H1 (cell line): ENCODE data around the gene CDH2. TPM values are rescaled to one million over a fixed set of nuclear protein-coding genes. Genes with fewer than 3 reads are reported as not detected.

Experiments used
- CTCF ChIA-PET: fragments of 300-600 bp; sonication (Branson Sonifier 250); formaldehyde crosslinking; loops from one replicate; lab custom pipeline; 2021; ENCODE audit not compliant: partially characterized antibody; lab: Charles Lee
- POLR2A ChIA-PET: fragments of 300-600 bp; sonication (Branson Sonifier 250); formaldehyde crosslinking; loops from one replicate; lab custom pipeline; 2021; ENCODE audit warnings: inconsistent platforms; ENCODE audit not compliant: partially characterized antibody; lab: Charles Lee
- DNase-seq, 2 experiments: peaks; one replicate each; pipeline versions ENCODE4 v3.0.0 to v3.0.0-alpha.2; 2010 to 2022; ENCODE audit warnings: low spot score in 2 of 2, low read depth in 1 of 2, mixed read lengths in 1 of 2
- FAIRE-seq: peaks from 2 replicates; lab custom pipeline; 2011; peaks lifted over from hg19 to GRCh38; lab: Jason Lieb, UNC
- H2AFZ ChIP-seq: 2 replicates; pipeline ENCODE4 v1.8.1; 2012; ENCODE audit warnings: low read length, inconsistent platforms
- H2AK5ac ChIP-seq: 2 replicates; pipeline ENCODE4 v1.6.1; 2013; ENCODE audit warnings: low read depth, low read length
- H2BK120ac ChIP-seq: replicated peaks from 2 replicates; pipeline ENCODE3; 2013; ENCODE audit warnings: low read depth, low read length, inconsistent platforms
- H2BK12ac ChIP-seq: 2 replicates; pipeline ENCODE4 v1.6.1; 2013; ENCODE audit warnings: low read depth, low read length
- H2BK15ac ChIP-seq: 2 replicates; pipeline ENCODE4 v1.6.1; 2013; ENCODE audit warnings: low read length
- H2BK20ac ChIP-seq: 2 replicates; pipeline ENCODE4 v1.6.1; 2013; ENCODE audit warnings: low read length
- H2BK5ac ChIP-seq: 2 replicates; pipeline ENCODE4 v1.6.1; 2013; ENCODE audit warnings: low read depth, low read length
- H3K14ac ChIP-seq: 2 replicates; pipeline ENCODE4 v1.6.1; 2013; ENCODE audit warnings: inconsistent platforms; ENCODE audit not compliant: insufficient read length
- H3K18ac ChIP-seq: 2 replicates; pipeline ENCODE4 v1.6.1; 2013; ENCODE audit warnings: low read length; ENCODE audit errors: extremely low read depth
- H3K23ac ChIP-seq: 2 replicates; pipeline ENCODE4 v1.6.1; 2013; ENCODE audit warnings: inconsistent platforms; ENCODE audit not compliant: insufficient read length
- H3K23me2 ChIP-seq: 2 replicates; pipeline ENCODE4 v1.6.1; 2013; ENCODE audit warnings: low read depth, low read length
- H3K27ac ChIP-seq: 2 replicates; pipeline ENCODE4 v1.6.1; 2011; ENCODE audit warnings: low read depth, low read length, inconsistent platforms
- H3K27me3 ChIP-seq, 4 experiments: replicated peaks in 1 of 4; 1 replicate in 1 of 4; 2 replicates in 3 of 4; pipeline versions ENCODE4 v1.6.1 to v1.8.1; 2011 to 2013; ENCODE audit warnings: low read length in 3 of 4, mild to moderate bottlenecking in 3 of 4, inconsistent platforms in 2 of 4, mixed read lengths in 2 of 4, moderate library complexity in 1 of 4; ENCODE audit not compliant: control insufficient read depth in 3 of 4, insufficient read depth in 3 of 4; ENCODE audit errors: extremely low read depth in 1 of 4
- H3K36me3 ChIP-seq, 4 experiments: 2 replicates each; pipeline versions ENCODE4 v1.6.1 to v1.8.1; 2011 to 2013; ENCODE audit warnings: mild to moderate bottlenecking in 4 of 4, low read length in 3 of 4, moderate library complexity in 2 of 4, control low read depth in 1 of 4, inconsistent platforms in 1 of 4; ENCODE audit not compliant: insufficient read depth in 4 of 4, control insufficient read depth in 2 of 4
- H3K4ac ChIP-seq: replicated peaks from 2 replicates; pipeline ENCODE3; 2013; ENCODE audit warnings: low read length, low read depth, mixed read lengths, inconsistent platforms; ENCODE audit not compliant: insufficient read length
- H3K4me1 ChIP-seq, 4 experiments: replicated peaks in 1 of 4; 1 replicate in 1 of 4; 2 replicates in 3 of 4; pipeline versions ENCODE4 v1.6.1 to v1.8.1; 2011 to 2013; ENCODE audit warnings: low read length in 3 of 4, inconsistent platforms in 2 of 4, mixed read lengths in 1 of 4; ENCODE audit not compliant: insufficient read depth in 4 of 4, control insufficient read depth in 3 of 4
- H3K4me2 ChIP-seq, 2 experiments: 2 replicates each; pipeline versions ENCODE4 v1.6.1 to v1.8.1; 2011 to 2013; ENCODE audit warnings: low read depth in 2 of 2, low read length in 2 of 2, control low read depth in 1 of 2, inconsistent platforms in 1 of 2, mild to moderate bottlenecking in 1 of 2; ENCODE audit not compliant: insufficient read depth in 1 of 2
- H3K4me3 ChIP-seq, 4 experiments: fragments of 200-600, 300-600 bp in 1 of 4; sonication (generic), shearing (Covaris generic), sonication (Bioruptor Twin) in 1 of 4; 2 replicates each; pipeline versions ENCODE4 v1.5.1 to v1.8.1; 2011 to 2016; ENCODE audit warnings: low read length in 4 of 4, low read depth in 3 of 4, control low read depth in 2 of 4, inconsistent platforms in 2 of 4, mild to moderate bottlenecking in 2 of 4, mixed read lengths in 1 of 4, moderate library complexity in 1 of 4; ENCODE audit not compliant: insufficient read depth in 2 of 4; ENCODE audit errors: extremely low read depth in 1 of 4
- H3K56ac ChIP-seq: replicated peaks from 2 replicates; pipeline ENCODE3; 2013; ENCODE audit warnings: low read depth, mild to moderate bottlenecking, mixed read lengths, low read length, inconsistent platforms; ENCODE audit not compliant: insufficient read length
- H3K79me1 ChIP-seq: 2 replicates; pipeline ENCODE4 v1.6.1; 2013; ENCODE audit warnings: low read depth, low read length, control low read depth
- H3K79me2 ChIP-seq, 2 experiments: 2 replicates each; pipeline versions ENCODE4 v1.6.1 to v1.8.1; 2012 to 2013; ENCODE audit warnings: low read length in 2 of 2, mild to moderate bottlenecking in 2 of 2, inconsistent platforms in 1 of 2; ENCODE audit not compliant: insufficient read depth in 2 of 2, control insufficient read depth in 1 of 2
- H3K9ac ChIP-seq, 4 experiments: replicated peaks in 1 of 4; 1 replicate in 1 of 4; 2 replicates in 3 of 4; pipeline versions ENCODE4 v1.6.1 to v1.8.1; 2011 to 2013; ENCODE audit warnings: low read depth in 3 of 4, low read length in 3 of 4, control low read depth in 2 of 4, mild to moderate bottlenecking in 2 of 4, moderate library complexity in 2 of 4, inconsistent platforms in 1 of 4; ENCODE audit errors: extremely low read depth in 1 of 4
- H3K9me3 ChIP-seq, 2 experiments: 2 replicates each; pipeline versions ENCODE4 v1.6.1 to v1.8.1; 2012 to 2013; ENCODE audit warnings: mild to moderate bottlenecking in 2 of 2, moderate library complexity in 2 of 2, control low read depth in 1 of 2, inconsistent platforms in 1 of 2, low read depth in 1 of 2, low read length in 1 of 2, mixed read lengths in 1 of 2; ENCODE audit not compliant: insufficient read depth in 2 of 2
- H4K20me1 ChIP-seq, 2 experiments: replicated peaks in 1 of 2; 2 replicates each; pipeline versions ENCODE3 to v1.8.1; 2011 to 2013; ENCODE audit warnings: inconsistent platforms in 2 of 2, low read length in 2 of 2, mild to moderate bottlenecking in 1 of 2; ENCODE audit not compliant: insufficient read depth in 2 of 2, control insufficient read depth in 1 of 2
- H4K5ac ChIP-seq: 2 replicates; pipeline ENCODE4 v1.6.1; 2013; ENCODE audit warnings: low read length, low read depth, mixed read lengths, inconsistent platforms; ENCODE audit not compliant: insufficient read length
- H4K8ac ChIP-seq: 2 replicates; pipeline ENCODE4 v1.8.0; 2013; ENCODE audit warnings: mild to moderate bottlenecking, moderate library complexity, low read length, inconsistent platforms; ENCODE audit not compliant: insufficient read depth; ENCODE audit errors: extremely low read depth
- H4K91ac ChIP-seq: replicated peaks from 2 replicates; pipeline ENCODE3; 2013; ENCODE audit warnings: low read length, mixed read lengths, inconsistent platforms; ENCODE audit not compliant: insufficient read length
- ATF2 ChIP-seq: IDR thresholded peaks from 2 replicates; pipeline ENCODE4 v1.6.1; 2012; ENCODE audit warnings: low read length, inconsistent platforms
- BACH1 ChIP-seq: IDR thresholded peaks from 2 replicates; pipeline ENCODE4 v1.6.1; 2012; ENCODE audit warnings: low read length, improper control_type of control experiment
- EZH2 ChIP-seq: fragments of 200-600 bp; sonication (generic); IDR thresholded peaks from 2 replicates; pipeline ENCODE4 v1.7.1; 2012; ENCODE audit warnings: low read depth, mild to moderate bottlenecking, moderate library complexity, low read length, inconsistent platforms; ENCODE audit not compliant: severe bottlenecking
- KDM5A ChIP-seq: fragments of 200-600 bp; IDR thresholded peaks from 2 replicates; pipeline ENCODE4 v1.7.1; 2012; ENCODE audit warnings: mild to moderate bottlenecking, low read length, inconsistent platforms, mixed read lengths
- POLR2AphosphoS5 ChIP-seq: IDR thresholded peaks from 2 replicates; pipeline ENCODE4 v1.6.1; 2011; ENCODE audit warnings: low read depth, low read length
- RXRA ChIP-seq: IDR thresholded peaks from 2 replicates; pipeline ENCODE4 v1.6.1; 2011; ENCODE audit warnings: low read depth, mild to moderate bottlenecking, low read length, moderate library complexity; ENCODE audit not compliant: insufficient read depth
- SP2 ChIP-seq: IDR thresholded peaks from 2 replicates; pipeline ENCODE4 v1.6.1; 2012; ENCODE audit warnings: mild to moderate bottlenecking, low read length, inconsistent platforms
- SRF ChIP-seq: IDR thresholded peaks from 2 replicates; pipeline ENCODE4 v1.6.1; 2011; ENCODE audit warnings: mild to moderate bottlenecking, low read depth, low read length, moderate library complexity
- SUZ12 ChIP-seq: fragments of 200-600 bp; sonication (generic); IDR thresholded peaks from 2 replicates; pipeline ENCODE4 v1.6.1; 2012; ENCODE audit warnings: mild to moderate bottlenecking, inconsistent platforms, low read length, moderate library complexity, mixed read lengths
- TCF12 ChIP-seq: IDR thresholded peaks from 2 replicates; pipeline ENCODE4 v1.6.1; 2011; ENCODE audit warnings: low read depth, mild to moderate bottlenecking, low read length
- YY1 ChIP-seq: IDR thresholded peaks from 2 replicates; pipeline ENCODE4 v1.6.1; 2011; ENCODE audit warnings: low read depth, mild to moderate bottlenecking, low read length
- ZNF274 ChIP-seq: IDR thresholded peaks from 2 replicates; pipeline ENCODE4 v1.7.0; 2012; ENCODE audit warnings: low read length, borderline replicate concordance; ENCODE audit errors: extremely low read depth
- WGBS, 2 experiments: shearing (Covaris generic) in 1 of 2; methylation state at CpG; one replicate each; pipeline versions ENCODE4 v1.1.6 to v1.1.7; 2013 to 2015; ENCODE audit warnings: low lambda C conversion rate in 2 of 2, mixed read lengths in 2 of 2, inconsistent platforms in 1 of 2, low coverage in 1 of 2, missing lambda C conversion rate in 1 of 2; ENCODE audit not compliant: insufficient replicate concordance in 2 of 2, insufficient coverage in 1 of 2, insufficient read length in 1 of 2; ENCODE audit errors: extremely low coverage in 1 of 2, missing lambda C conversion rate in 1 of 2; 5-methylcytosine and 5-hydroxymethylcytosine counted together
- polyA plus RNA-seq, 7 experiments: library from polyadenylated mRNA; depleted of rRNA in 3 of 7; stranded (reverse) in 5 of 7; unstranded in 2 of 7; fragments of >200 nt in 5 of 7; fragments of 200-250 nt in 2 of 7; gene quantifications; 1 replicate in 5 of 7; 2 replicates in 1 of 7; 4 replicates in 1 of 7; pipeline versions ENCODE4 v1.2.1 to v1.2.3, GENCODE V29; 2011 to 2013; ENCODE audit warnings: missing spikeins in 2 of 7, mixed read lengths in 2 of 7
- total RNA-seq: library from RNA; stranded (reverse); fragmentation: NEBNext Ultra II Directional; extraction: Animal tissue kit (Norgen Biotek cat#: 25700); gene quantifications from 2 replicates; pipeline ENCODE4 v1.2.1, GENCODE V29; 2021
- TF ChIP-seq, protein P1 (sequence below): IDR thresholded peaks from 2 replicates; pipeline ENCODE4 v1.6.1; 2012; ENCODE audit warnings: inconsistent platforms

The CDH2 gene
- total and polyA plus RNA-seq, 2 of the 8 experiments (the other 6 are each of a cell fraction or from before 2014, with no cell fraction given) = 15.0 to 56.5 TPM

- H3K4me1 ChIP-seq = no peaks in the 10 kb centered on the region
- no peak overlapping the region for H2BK20ac ChIP-seq
- no peak for DNase-seq
- H3K23me2 ChIP-seq = no peaks in the 10 kb centered on the region
- no peak overlapping the region for H3K23ac ChIP-seq
- H4K20me1 ChIP-seq = no peaks in the 10 kb centered on the region
- H3K9me3 ChIP-seq = no peaks in the 10 kb centered on the region
- no peak overlapping the region for H2AK5ac ChIP-seq
- no peak overlapping the region for H2AFZ ChIP-seq
- H3K27me3 ChIP-seq = no peaks in the 10 kb centered on the region
- no peak overlapping the region for H3K14ac ChIP-seq
- H3K27ac ChIP-seq = no peak overlapping the region
- no peak for FAIRE-seq
- H3K18ac ChIP-seq = no peak overlapping the region
- H3K4me3 ChIP-seq = no peak overlapping the region
- H2BK12ac ChIP-seq = no peak overlapping the region
- no peak overlapping the region for H3K56ac ChIP-seq
- no peak overlapping the region for H4K91ac ChIP-seq
- no peaks in the 10 kb centered on the region for H3K79me1 ChIP-seq
- no peak overlapping the region for H2BK5ac ChIP-seq
- CTCF ChIA-PET = no interaction called here
- H4K5ac ChIP-seq = no peak overlapping the region
- POLR2A ChIA-PET = no interaction called here
- WGBS, 2 experiments = 94% methylated on average over 5 of the region's 5 CpGs; no CpG with 5 or more reads in 1 of the 2 experiments
- H4K8ac ChIP-seq = no peak overlapping the region
- no peak overlapping the region for H2BK120ac ChIP-seq
- no peak overlapping the region for H3K4me2 ChIP-seq
- no peak overlapping the region for H2BK15ac ChIP-seq
- no peaks in the 10 kb centered on the region for H3K79me2 ChIP-seq
- H3K4ac ChIP-seq = no peak overlapping the region
- H3K9ac ChIP-seq = no peak overlapping the region
- H3K36me3 ChIP-seq = no peaks in the 10 kb centered on the region
- TF ChIP-seq SRF = no peak
- TF ChIP-seq SUZ12 = no peak
- TF ChIP-seq BACH1 = no peak
- TF ChIP-seq SP2 = no peak
- no peak for TF ChIP-seq EZH2
- no peak for TF ChIP-seq RXRA
- TF ChIP-seq KDM5A = no peak
- TF ChIP-seq ZNF274 = no peak
- no peak for TF ChIP-seq YY1
- no peak for TF ChIP-seq ATF2
- TF ChIP-seq POLR2AphosphoS5 = no peak
- TF ChIP-seq, protein P1, sequence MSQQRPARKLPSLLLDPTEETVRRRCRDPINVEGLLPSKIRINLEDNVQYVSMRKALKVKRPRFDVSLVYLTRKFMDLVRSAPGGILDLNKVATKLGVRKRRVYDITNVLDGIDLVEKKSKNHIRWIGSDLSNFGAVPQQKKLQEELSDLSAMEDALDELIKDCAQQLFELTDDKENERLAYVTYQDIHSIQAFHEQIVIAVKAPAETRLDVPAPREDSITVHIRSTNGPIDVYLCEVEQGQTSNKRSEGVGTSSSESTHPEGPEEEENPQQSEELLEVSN = no peak
- TF ChIP-seq TCF12 = no peak
Observed at GRCh38 chr18:28003451-28003850, 173.5 kb downstream of the CDH2 start.
